Hippocampal formation (tissue), 2 donors: ENCODE data around the gene ULK2.
A peak's percentile ranks its signal among the peaks of the same experiment; 100 is the strongest.

Source experiments
- DNase-seq, 2 donors: peaks; one replicate each; lab custom pipeline; 2025; lab: John Stamatoyannopoulos, UW

The ULK2 gene

GRCh38 chr17:19726631-19727376, 140.9 kb downstream of the ULK2 start:
- no peak for DNase-seq

GRCh38 chr17:19725486-19725885, 142.2 kb downstream of the ULK2 start:
- no peak for DNase-seq

- peak in 1 of 2 donors; percentile 38 for DNase-seq
These were observed 143.0 kb downstream of the ULK2 start for GRCh38 chr17:19724501-19725420.

- DNase-seq: no peak
These were observed 143.8 kb downstream of the ULK2 start for GRCh38 chr17:19723964-19724363.
